Nephron progenitor cell (in vitro differentiated cells): ENCODE measurements around the gene ATM.
A peak's percentile ranks its signal among the peaks of the same experiment; 100 is the strongest.

Experiments
- DNase-seq: peaks from one replicate; pipeline ENCODE4 v3.0.0; 2021
- H3K27ac Mint-ChIP-seq: 2 replicates; pipeline ENCODE4 v1.8.0; 2021; ENCODE audit warnings: mild to moderate bottlenecking, moderate library complexity, mixed read lengths
- H3K27me3 Mint-ChIP-seq: 2 replicates; pipeline ENCODE4 v1.8.0; 2021; ENCODE audit warnings: mild to moderate bottlenecking, low read depth, mixed read lengths; ENCODE audit not compliant: poor library complexity
- H3K36me3 Mint-ChIP-seq: 2 replicates; pipeline ENCODE4 v1.8.0; 2021; ENCODE audit warnings: low read depth, mixed read lengths
- H3K4me1 Mint-ChIP-seq: 2 replicates; pipeline ENCODE4 v1.8.0; 2021; ENCODE audit warnings: mixed read lengths
- H3K4me3 Mint-ChIP-seq: 2 replicates; pipeline ENCODE4 v1.8.0; 2021; ENCODE audit warnings: mild to moderate bottlenecking, moderate library complexity, mixed read lengths
- H3K9me3 Mint-ChIP-seq: 2 replicates; pipeline ENCODE4 v1.8.0; 2021; ENCODE audit warnings: mild to moderate bottlenecking, moderate library complexity, mixed read lengths
- TF ChIP-seq, protein P1 (sequence below): fragments of 200-600 bp; sonication (generic); IDR thresholded peaks from 2 replicates; pipeline ENCODE4 v1.5.0; 2021; ENCODE audit warnings: antibody characterized with exemption

ATM gene

DNA sequence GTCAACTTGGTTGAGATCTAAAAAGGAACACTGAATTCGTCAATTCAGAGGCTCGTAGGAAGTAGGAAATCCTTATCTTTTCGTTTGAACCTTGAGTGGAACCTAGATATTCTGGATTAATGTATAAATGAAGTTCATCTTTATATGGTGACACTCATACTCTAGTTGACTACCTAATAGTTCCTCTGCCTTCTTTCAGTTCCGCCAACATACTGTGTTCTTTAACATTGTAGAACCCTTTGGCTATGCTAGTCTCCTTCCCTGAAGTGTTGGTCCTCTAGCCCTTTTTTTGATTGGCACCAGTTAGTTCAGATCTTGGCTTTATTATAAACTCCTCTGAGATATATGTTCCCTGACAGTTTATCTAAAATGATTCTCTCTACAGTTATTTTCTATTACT lies 1.5 kb downstream of the ATM start:
- DNase-seq, result no peak
- peaks cover 24% of the 10 kb centered on the region for H3K36me3 Mint-ChIP-seq
- peaks cover 26% of the 10 kb centered on the region for H3K4me1 Mint-ChIP-seq
- no peak overlapping the region for H3K4me3 Mint-ChIP-seq
- no peaks in the 10 kb centered on the region for H3K27me3 Mint-ChIP-seq
- peak overlapping the region; percentile 62 for H3K27ac Mint-ChIP-seq
- no peaks in the 10 kb centered on the region for H3K9me3 Mint-ChIP-seq
- TF ChIP-seq, protein P1, sequence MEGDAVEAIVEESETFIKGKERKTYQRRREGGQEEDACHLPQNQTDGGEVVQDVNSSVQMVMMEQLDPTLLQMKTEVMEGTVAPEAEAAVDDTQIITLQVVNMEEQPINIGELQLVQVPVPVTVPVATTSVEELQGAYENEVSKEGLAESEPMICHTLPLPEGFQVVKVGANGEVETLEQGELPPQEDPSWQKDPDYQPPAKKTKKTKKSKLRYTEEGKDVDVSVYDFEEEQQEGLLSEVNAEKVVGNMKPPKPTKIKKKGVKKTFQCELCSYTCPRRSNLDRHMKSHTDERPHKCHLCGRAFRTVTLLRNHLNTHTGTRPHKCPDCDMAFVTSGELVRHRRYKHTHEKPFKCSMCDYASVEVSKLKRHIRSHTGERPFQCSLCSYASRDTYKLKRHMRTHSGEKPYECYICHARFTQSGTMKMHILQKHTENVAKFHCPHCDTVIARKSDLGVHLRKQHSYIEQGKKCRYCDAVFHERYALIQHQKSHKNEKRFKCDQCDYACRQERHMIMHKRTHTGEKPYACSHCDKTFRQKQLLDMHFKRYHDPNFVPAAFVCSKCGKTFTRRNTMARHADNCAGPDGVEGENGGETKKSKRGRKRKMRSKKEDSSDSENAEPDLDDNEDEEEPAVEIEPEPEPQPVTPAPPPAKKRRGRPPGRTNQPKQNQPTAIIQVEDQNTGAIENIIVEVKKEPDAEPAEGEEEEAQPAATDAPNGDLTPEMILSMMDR, result no peak

DNA sequence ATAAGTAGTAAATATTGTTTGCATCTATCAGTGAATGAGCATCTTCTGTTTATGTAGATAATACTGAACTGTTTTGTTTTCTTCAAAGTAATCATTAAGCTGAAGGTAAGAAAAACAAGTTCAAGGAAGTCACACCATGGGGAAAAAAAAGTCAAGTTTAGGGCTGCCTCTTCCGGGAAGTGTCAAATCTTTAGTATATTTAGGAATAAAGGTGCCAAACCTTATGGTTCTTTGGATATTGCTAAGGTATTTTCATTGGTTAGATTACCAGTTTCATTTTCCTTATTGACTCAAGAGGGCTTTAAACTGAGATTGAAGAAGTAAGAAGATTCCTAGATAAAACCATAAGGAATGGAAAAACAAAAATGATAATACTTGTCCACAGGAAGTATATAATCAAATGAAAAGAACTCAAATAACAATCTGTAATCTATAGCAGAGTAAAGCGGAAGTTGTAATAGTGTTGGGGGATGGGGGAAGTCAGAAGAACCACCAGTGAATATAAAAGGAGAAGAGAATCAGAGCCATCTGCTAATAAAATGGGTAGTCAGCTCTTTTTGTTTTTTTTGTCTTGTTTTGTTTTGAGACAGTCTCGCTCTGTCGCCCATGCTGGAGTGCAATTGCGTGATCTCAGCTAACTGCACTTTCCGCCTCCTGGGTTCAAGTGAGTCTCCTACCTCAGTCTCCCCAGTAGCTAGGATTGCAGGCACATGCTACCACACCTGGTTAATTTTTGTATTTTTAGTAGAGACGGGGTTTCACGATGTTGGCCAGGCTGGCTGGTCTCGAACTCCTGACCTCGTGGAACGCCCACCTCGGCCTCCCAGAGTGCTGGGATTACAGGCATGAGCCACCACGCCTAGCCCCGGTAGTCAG lies 2.3 kb downstream of the ATM start:
- TF ChIP-seq, protein P1, result no peak
- no peak for DNase-seq
- Mint-ChIP-seq H3K4me1 (peaks cover 18% of the 10 kb centered on the region), H3K4me3 (no peak overlapping the region), H3K27ac (peak overlapping the region; percentile 44), H3K36me3 (peaks cover 30% of the 10 kb centered on the region), H3K9me3 (no peaks in the 10 kb centered on the region), H3K27me3 (no peaks in the 10 kb centered on the region)

DNA sequence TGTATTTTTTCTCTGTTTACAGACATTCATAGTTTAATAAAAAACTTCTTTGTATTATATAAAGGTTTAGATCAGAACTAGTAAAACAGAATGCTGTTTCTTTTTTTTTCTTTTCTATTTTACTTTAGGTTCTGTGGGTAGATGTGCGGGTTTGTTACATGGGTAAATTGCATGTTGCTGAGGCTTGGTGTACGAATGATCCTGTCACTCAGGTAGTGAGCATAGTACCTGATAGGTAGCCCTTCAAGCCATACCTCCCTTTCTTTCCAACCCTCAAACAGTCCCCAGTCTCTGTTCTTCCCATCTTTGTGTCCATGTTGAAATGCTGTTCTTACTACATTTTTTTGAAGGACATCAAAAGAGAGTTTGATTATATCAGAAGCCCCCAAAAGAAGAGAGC lies 3.2 kb downstream of the ATM start:
- Mint-ChIP-seq H3K9me3 (no peaks in the 10 kb centered on the region), H3K36me3 (peaks cover 39% of the 10 kb centered on the region), H3K27ac (no peak overlapping the region), H3K4me1 (peaks cover 10% of the 10 kb centered on the region), H3K27me3 (no peaks in the 10 kb centered on the region), H3K4me3 (no peak overlapping the region)
- TF ChIP-seq, protein P1, result no peak
- no peak for DNase-seq

DNA sequence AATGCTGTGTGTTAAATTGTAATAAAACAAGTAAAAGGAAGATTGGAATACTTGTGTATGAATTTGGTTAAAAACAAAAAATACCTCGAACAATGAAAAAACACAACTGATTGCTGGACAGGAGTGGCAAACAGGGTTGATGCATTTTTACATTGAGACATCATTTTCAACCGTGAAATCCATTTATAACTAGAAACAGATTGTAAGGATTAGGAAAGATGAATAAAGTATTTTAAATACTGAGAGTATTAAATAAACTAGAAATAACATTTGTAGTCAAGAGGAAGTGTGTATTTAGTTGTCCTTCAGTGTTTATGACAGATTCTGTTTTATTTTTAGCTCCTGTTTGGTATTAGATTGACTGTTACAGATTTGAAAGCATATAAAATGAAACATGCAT lies 5.4 kb downstream of the ATM start:
- Mint-ChIP-seq H3K4me3 (no peak overlapping the region), H3K27me3 (no peaks in the 10 kb centered on the region), H3K9me3 (no peaks in the 10 kb centered on the region), H3K27ac (no peak overlapping the region), H3K36me3 (peaks cover 55% of the 10 kb centered on the region), H3K4me1 (peaks cover 5% of the 10 kb centered on the region)
- no peak for DNase-seq
- TF ChIP-seq, protein P1, result no peak

DNA sequence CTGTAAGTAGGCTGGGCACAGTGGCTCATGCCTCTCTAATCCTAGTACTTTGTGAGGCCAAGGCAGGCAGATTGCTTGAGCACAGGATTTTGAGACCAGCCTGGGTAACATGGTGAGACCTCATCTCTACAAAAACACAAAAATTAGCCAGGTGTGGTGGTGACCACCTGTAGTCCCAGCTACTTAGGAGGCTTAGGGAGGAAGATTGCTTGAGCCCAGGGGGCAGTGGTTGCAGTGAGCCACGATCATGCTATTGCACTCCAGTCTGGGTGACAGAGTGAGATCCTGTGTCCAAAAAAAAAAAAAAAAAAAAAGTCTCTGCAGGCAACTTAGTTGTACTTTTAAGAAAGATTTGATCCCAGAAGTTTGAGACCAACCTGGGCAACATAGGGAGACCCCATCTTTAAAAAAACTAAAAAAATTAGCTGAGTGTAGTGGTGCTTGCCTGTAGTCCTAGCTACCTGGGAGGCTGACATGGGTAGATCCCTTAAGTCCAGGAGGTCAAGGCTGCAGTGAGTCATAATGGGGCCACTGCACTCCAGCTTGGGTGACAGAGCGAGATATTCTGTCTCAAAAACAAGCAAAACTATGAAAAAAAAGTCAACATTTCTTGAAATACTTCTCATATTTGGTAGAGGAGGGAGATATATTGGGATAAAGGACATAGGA lies 10.5 kb downstream of the ATM start:
- DNase-seq, result no peak
- Mint-ChIP-seq H3K27me3 (no peaks in the 10 kb centered on the region), H3K36me3 (peaks cover 67% of the 10 kb centered on the region), H3K4me3 (no peak overlapping the region), H3K9me3 (no peaks in the 10 kb centered on the region), H3K4me1 (no peaks in the 10 kb centered on the region), H3K27ac (no peak overlapping the region)
- TF ChIP-seq, protein P1, result no peak
